ENCODE measurements around the gene NPIPA1. TPM values are rescaled to one million over a fixed set of nuclear protein-coding genes. Genes with fewer than 3 reads are reported as not detected.
A peak's percentile ranks its signal among the peaks of the same experiment; 100 is the strongest.
"Not testable (repeated sequence)": the region's sequence is repeated elsewhere in the genome, so short reads cannot be mapped to it uniquely, and the experiment has no call there.

The NPIPA1 gene
- 10 to 100 TPM; 91.5 to 94.3 TPM for total RNA-seq

DNA sequence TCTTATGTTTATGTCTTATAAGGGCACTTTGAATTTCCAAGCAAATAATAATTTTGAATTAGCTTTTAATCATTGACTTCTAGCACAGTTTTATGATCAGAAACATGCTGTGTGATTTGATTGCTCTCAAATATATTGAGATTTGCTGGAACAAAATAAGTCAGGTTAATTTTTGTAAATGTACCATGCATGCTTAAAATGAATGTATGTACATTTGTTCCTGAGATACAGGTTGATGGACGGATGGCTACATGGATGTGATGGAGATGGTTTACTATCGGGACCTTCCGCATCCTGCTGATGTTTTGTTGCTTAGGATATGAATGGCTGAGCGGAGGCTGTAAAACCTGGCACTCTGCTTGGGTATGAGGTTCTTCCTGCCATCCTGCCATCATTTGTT is at the start of gene NPIPA1:
Gene NPIPA1, plus strand, starts transcription at position 301 of the 400 bp plus-strand sequence. Its CDS starts 0 bp downstream, at position 301.
- H3K9me3 Mint-ChIP-seq (ENCODE audit: insufficient read depth); H3K4me1 Mint-ChIP-seq (ENCODE audit: low read depth); H3K36me3 Mint-ChIP-seq (ENCODE audit: low read depth); POLR2A ChIA-PET; H3K27me3 Mint-ChIP-seq (ENCODE audit: low read depth); DNase-seq; CTCF ChIA-PET; ATAC-seq; H3K27ac Mint-ChIP-seq; H3K4me3 Mint-ChIP-seq: not testable (repeated sequence)

DNA sequence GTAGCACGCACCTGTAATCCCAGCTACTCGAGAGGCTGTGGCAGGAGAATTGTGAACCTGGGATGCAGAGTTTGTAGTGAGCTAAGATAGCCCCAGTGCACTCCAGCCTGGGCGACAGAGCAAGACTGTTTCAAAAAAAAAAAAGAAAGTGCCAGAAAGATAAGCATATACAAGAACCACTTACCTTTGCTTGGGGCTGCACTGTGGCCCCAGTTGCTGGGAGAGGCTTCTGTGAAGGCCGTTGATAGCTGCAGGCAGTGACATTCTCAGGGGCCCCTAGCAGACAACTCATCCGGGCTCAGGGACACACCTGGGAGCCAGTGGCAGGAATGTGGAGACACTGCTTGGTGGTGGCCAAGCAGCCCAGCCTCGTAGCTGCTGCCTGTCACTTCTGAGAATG is 45.1 kb upstream of the NPIPA1 start:
- CTCF ChIA-PET; DNase-seq; H3K4me3 Mint-ChIP-seq; ATAC-seq; POLR2A ChIA-PET; H3K27ac Mint-ChIP-seq; H3K4me1 Mint-ChIP-seq (ENCODE audit: low read depth); H3K27me3 Mint-ChIP-seq (ENCODE audit: low read depth); H3K9me3 Mint-ChIP-seq (ENCODE audit: insufficient read depth); H3K36me3 Mint-ChIP-seq (ENCODE audit: low read depth): not testable (repeated sequence)

- H3K36me3 Mint-ChIP-seq (ENCODE audit: low read depth); H3K27me3 Mint-ChIP-seq (ENCODE audit: low read depth); H3K9me3 Mint-ChIP-seq (ENCODE audit: insufficient read depth); H3K4me3 Mint-ChIP-seq; CTCF ChIA-PET; ATAC-seq; H3K4me1 Mint-ChIP-seq (ENCODE audit: low read depth); H3K27ac Mint-ChIP-seq; POLR2A ChIA-PET; DNase-seq: not testable (repeated sequence)
Measured at GRCh38 chr16:14895382-14895781, 41.9 kb upstream of the NPIPA1 start.

- H3K4me3 Mint-ChIP-seq; ATAC-seq; POLR2A ChIA-PET; H3K27ac Mint-ChIP-seq; H3K36me3 Mint-ChIP-seq (ENCODE audit: low read depth); H3K4me1 Mint-ChIP-seq (ENCODE audit: low read depth); DNase-seq; H3K27me3 Mint-ChIP-seq (ENCODE audit: low read depth); H3K9me3 Mint-ChIP-seq (ENCODE audit: insufficient read depth); CTCF ChIA-PET: not testable (repeated sequence)
Measured at GRCh38 chr16:14896023-14896422, 41.2 kb upstream of the NPIPA1 start.

DNA sequence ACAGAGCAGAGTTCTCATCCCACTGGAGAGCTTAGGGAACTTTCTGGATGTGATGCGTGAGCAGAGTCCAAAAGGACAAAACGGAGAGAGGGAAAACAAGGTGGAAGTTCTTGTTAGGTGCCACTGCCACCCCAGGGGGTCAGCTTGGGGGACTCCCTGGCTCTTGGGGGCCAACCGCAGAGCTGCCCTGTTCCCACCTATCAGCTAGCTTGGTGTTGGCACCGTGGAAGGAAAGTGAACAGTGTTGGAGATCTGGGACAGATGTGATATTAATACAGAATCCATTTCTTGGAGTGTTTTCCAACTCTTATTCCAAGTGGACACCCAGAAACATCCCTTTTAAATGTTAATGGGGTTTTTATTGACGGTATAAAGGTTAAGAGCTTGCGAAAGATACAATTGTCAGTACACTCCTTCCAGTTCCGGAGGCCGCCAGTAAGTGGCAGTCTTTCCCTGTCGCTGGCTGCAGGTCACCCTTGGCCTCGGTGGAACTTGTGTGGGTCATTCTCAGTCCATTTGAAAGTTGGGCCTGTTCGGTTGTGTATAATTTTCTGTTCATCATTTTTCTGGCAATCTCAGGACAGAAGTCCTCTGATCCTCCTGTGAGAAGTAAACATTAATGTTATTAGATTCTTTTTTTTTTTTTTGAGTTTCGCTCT is 40.1 kb upstream of the NPIPA1 start:
- H3K27me3 Mint-ChIP-seq (ENCODE audit: low read depth); H3K4me1 Mint-ChIP-seq (ENCODE audit: low read depth); H3K9me3 Mint-ChIP-seq (ENCODE audit: insufficient read depth); H3K36me3 Mint-ChIP-seq (ENCODE audit: low read depth); CTCF ChIA-PET; DNase-seq; H3K27ac Mint-ChIP-seq; H3K4me3 Mint-ChIP-seq; POLR2A ChIA-PET: not testable (repeated sequence)
- peak; percentile 50 for ATAC-seq

DNA sequence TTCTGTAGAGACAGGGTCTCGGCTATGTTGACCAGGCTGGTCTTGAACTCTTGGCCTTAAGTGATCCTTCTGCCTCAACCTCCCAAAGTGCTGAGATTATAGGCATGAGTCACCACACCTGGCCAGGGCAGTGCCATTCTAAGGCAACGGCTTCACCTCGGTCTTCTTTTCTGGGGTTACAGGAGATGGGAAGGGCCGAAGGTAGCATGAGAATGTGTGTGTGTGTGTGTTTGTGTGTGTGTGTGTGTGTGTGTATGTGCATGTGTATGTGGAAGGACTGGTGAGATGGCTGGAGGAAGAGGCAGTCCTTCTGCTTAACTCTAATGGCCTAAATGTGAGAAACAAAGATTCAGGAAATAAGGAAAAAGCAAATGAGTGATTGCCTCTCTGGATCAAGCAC is 39.1 kb upstream of the NPIPA1 start:
- H3K36me3 Mint-ChIP-seq (ENCODE audit: low read depth); H3K4me1 Mint-ChIP-seq (ENCODE audit: low read depth); CTCF ChIA-PET; H3K9me3 Mint-ChIP-seq (ENCODE audit: insufficient read depth); POLR2A ChIA-PET; H3K27me3 Mint-ChIP-seq (ENCODE audit: low read depth); H3K27ac Mint-ChIP-seq; DNase-seq; H3K4me3 Mint-ChIP-seq; ATAC-seq: not testable (repeated sequence)

GRCh38 chr16:14903191-14903957 is 33.9 kb upstream of the NPIPA1 start:
- Mint-ChIP-seq H3K4me3 (peak overlapping the region; percentile 31), H3K27ac (peak overlapping the region; percentile 68)
- CTCF ChIA-PET; H3K9me3 Mint-ChIP-seq (ENCODE audit: insufficient read depth); POLR2A ChIA-PET; H3K36me3 Mint-ChIP-seq (ENCODE audit: low read depth); H3K27me3 Mint-ChIP-seq (ENCODE audit: low read depth); H3K4me1 Mint-ChIP-seq (ENCODE audit: low read depth): not testable (repeated sequence)
- DNase-seq (peak; percentile 28), ATAC-seq (peak; percentile 84)

DNA sequence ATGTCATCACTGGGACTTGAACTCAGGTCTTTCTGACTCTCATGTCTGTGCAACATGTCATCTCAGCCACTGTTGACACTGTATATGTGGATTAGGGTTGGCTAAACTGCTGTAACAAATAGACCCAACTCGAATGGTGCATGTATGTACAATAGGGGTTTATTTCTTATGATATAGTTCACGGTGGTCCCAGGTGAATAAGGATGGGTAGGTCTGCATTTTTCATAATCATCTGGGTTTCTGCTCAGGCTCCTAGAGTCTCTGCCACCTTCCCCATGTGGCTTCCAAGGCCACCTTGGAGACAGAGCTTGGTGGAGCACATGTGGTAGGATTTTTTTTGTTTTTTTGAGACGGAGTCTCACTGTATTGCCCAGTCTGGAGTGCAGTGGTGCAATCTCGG is 27.5 kb upstream of the NPIPA1 start:
- ATAC-seq; H3K4me1 Mint-ChIP-seq (ENCODE audit: low read depth); H3K27ac Mint-ChIP-seq; H3K36me3 Mint-ChIP-seq (ENCODE audit: low read depth); H3K4me3 Mint-ChIP-seq; POLR2A ChIA-PET; H3K27me3 Mint-ChIP-seq (ENCODE audit: low read depth); CTCF ChIA-PET; DNase-seq; H3K9me3 Mint-ChIP-seq (ENCODE audit: insufficient read depth): not testable (repeated sequence)

DNA sequence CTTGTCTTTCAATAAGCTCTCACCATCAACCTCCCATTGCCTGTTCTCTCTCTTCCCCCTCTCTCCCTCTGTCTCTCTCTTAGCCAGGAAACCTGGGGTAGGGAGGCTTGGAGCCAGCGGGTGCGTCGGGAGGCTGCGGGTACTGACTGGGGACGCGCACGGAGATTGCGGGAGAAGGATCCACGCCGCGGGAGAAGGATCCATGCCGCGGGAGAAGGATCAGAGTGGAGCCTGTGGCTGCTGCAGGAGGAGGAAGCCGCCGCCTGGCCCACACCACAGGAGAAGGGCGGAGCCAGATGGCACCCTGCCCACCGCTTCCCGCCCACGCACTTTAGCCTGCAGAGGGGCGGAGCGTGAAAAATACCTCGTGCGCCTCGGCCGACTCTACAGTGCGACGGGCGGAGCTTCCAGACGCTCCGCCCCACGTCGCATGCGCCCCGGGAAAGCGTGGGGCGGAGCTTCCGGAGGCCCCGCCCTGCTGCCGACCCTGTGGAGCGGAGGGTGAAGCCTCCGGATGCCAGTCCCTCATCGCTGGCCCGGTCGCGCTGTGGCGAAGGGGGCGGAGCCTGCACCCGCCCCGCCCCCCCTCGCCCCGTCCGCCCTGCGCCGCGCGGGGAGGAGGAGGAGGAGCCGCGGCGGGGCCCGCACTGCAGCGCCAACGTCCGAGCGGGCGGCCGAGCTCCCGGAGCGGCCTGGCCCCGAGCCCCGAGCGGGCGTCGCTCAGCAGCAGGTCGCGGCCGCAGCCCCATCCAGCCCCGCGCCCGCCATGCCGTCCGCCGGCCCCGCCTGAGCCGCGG is 26.2 kb upstream of the NPIPA1 start:
- peak; percentile 90 for ATAC-seq
- DNase-seq; H3K4me1 Mint-ChIP-seq (ENCODE audit: low read depth); H3K9me3 Mint-ChIP-seq (ENCODE audit: insufficient read depth); H3K4me3 Mint-ChIP-seq; POLR2A ChIA-PET; H3K36me3 Mint-ChIP-seq (ENCODE audit: low read depth); H3K27me3 Mint-ChIP-seq (ENCODE audit: low read depth); H3K27ac Mint-ChIP-seq; CTCF ChIA-PET: not testable (repeated sequence)

GRCh38 chr16:14911954-14912353 is 25.3 kb upstream of the NPIPA1 start:
- ATAC-seq; H3K27me3 Mint-ChIP-seq (ENCODE audit: low read depth); H3K4me1 Mint-ChIP-seq (ENCODE audit: low read depth); H3K36me3 Mint-ChIP-seq (ENCODE audit: low read depth); H3K27ac Mint-ChIP-seq; H3K9me3 Mint-ChIP-seq (ENCODE audit: insufficient read depth); CTCF ChIA-PET; POLR2A ChIA-PET: not testable (repeated sequence)
- peak; percentile 47 for DNase-seq
- H3K4me3 Mint-ChIP-seq: peak overlapping the region; percentile 72

DNA sequence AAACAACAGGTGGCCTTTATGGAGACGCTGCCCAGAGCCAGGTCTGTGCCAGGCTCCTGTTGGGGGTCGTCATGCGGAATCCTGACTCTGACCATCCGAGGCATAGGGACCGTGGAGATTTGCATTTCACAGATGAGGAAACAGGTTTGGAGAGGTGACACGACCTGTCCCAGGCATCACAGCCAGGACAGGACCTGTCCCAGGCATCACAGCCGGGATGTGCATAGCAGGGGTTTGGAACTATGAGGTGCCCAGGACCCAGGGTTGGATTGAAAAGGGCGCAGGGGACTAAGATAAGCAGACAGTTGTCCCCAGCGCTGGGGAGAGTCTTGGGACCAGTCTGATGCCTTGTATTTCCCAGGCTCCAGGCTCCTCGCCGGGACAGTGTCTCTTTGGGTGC is 24.7 kb upstream of the NPIPA1 start:
- H3K27ac Mint-ChIP-seq; DNase-seq; H3K36me3 Mint-ChIP-seq (ENCODE audit: low read depth); CTCF ChIA-PET; H3K4me1 Mint-ChIP-seq (ENCODE audit: low read depth); H3K4me3 Mint-ChIP-seq; ATAC-seq; H3K27me3 Mint-ChIP-seq (ENCODE audit: low read depth); H3K9me3 Mint-ChIP-seq (ENCODE audit: insufficient read depth); POLR2A ChIA-PET: not testable (repeated sequence)

- ATAC-seq; H3K9me3 Mint-ChIP-seq (ENCODE audit: insufficient read depth); H3K36me3 Mint-ChIP-seq (ENCODE audit: low read depth); H3K4me1 Mint-ChIP-seq (ENCODE audit: low read depth); CTCF ChIA-PET; POLR2A ChIA-PET; H3K27me3 Mint-ChIP-seq (ENCODE audit: low read depth); DNase-seq; H3K4me3 Mint-ChIP-seq; H3K27ac Mint-ChIP-seq: not testable (repeated sequence)
Measured at GRCh38 chr16:14918504-14918903, 18.7 kb upstream of the NPIPA1 start.

Measured in activated CD8-positive, alpha-beta T cell treated with anti-CD3 and anti-CD28 coated beads, Interleukin-2, amount 10 ng/mL, durations not matched to agents 7 days and 5 days (primary cell).